GM13976 (cell line): Measurements from ENCODE around the gene THRSP.

Experiments used
- DNase-seq: peaks from one replicate; pipeline ENCODE4 v3.0.0; 2012; ENCODE audit warnings: low spot score
- CTCF ChIP-seq: IDR thresholded peaks from 2 replicates; pipeline ENCODE4 v1.5.1; 2012; ENCODE audit warnings: borderline replicate concordance, mild to moderate bottlenecking; ENCODE audit not compliant: insufficient read depth; ENCODE audit errors: extremely low read depth, missing control alignments, control extremely low read depth
- in situ Hi-C: fragments of 300-500 bp; cut with MboI; formaldehyde crosslinking; loops from one replicate; pipeline ENCODE4 v1.12.0; 2022; ENCODE audit warnings: low sequenced_read_pairs, mixed read lengths, inconsistent platforms; ENCODE audit not compliant: unreplicated experiment

THRSP gene

GRCh38 chr11:78078218-78079167 lies 14.8 kb downstream of the THRSP start:
- no peak for DNase-seq
- no peak for TF ChIP-seq CTCF
- in situ Hi-C loops: no loop called here

DNA sequence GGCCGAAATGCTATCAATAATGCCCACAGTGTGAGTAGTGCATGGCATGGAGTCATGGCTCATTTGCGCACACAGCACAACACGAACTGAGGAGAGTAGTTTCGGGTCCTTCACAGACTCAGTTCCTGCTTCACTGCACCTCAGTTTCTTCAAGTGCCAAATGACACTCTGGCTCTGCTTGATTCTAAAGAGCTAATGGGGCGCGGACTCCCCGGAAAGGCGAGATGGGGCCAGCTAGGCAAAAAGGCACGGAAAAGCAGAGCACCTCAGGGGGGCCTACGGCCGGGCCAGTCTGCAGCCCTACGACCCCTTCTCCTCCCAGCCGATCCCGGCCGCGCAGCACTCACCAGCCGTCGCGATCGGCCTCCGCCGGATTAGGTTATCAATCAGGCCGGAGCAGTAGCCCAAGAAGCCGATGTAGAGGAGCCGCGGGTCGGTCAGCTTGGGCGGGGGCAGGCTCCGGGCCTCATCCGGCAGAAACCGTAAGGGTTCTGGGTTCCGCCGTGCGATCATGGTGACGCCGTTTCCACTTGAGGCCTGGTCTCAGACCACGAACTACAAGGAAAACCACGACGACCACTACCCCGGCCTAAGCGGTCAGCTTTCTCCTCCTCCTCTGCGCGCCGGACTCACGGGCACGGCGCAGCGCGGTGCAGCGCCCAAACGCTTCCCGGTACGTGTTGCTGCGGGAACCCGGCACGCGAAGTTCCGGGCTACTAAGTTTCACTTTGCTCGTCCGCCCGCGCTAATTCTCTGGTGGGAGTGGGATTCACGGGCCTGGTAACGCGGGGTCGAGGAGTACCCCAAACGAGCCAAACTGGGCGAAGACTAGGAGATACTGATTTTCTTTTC lies 15.8 kb downstream of the THRSP start, which contains the start of gene NDUFC2:
Gene NDUFC2 (minus strand): TSS at position 631 of the 852 bp plus-strand sequence. CDS start 118 bp downstream, at position 513.
- in situ Hi-C loops: no loop called here
- TF ChIP-seq CTCF: no peak
- peak; percentile 87 for DNase-seq

- no peak for DNase-seq
- no peak for TF ChIP-seq CTCF
- in situ Hi-C loops: no loop called here
These were observed 16.6 kb downstream of the THRSP start for GRCh38 chr11:78080084-78080817.

DNA sequence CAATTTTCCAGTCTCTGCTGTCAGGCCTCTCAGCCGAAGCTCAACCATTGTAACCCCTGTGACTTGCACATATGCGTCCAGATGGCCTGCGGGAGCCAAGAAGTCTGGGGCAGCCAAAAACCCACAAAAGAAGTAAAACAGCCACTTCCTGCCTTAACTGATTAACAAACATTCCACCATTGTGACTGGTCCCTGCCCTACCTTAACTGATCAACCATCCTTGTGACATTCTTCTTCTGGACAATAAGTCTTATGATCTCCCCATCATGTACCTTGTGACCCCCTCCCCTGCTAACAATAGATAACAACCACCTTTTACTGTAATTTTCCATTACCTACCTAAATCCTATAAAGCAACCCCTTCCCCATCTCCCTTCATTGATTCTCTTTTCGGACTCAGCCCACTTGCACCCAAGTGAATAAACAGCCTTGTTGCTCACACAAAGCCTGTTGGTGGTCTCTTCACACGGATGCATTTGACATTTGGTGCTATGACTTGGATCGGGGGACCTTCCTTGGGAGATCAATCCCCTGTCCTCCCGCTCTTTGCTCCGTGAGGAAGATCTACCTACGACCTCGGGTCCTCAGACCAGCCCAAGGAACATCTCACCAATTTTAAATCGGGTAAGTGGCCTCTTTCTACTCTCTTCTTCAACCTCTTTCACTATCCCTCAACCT lies 17.3 kb downstream of the THRSP start:
- no peak for TF ChIP-seq CTCF
- in situ Hi-C loops: no loop called here
- no peak for DNase-seq

DNA sequence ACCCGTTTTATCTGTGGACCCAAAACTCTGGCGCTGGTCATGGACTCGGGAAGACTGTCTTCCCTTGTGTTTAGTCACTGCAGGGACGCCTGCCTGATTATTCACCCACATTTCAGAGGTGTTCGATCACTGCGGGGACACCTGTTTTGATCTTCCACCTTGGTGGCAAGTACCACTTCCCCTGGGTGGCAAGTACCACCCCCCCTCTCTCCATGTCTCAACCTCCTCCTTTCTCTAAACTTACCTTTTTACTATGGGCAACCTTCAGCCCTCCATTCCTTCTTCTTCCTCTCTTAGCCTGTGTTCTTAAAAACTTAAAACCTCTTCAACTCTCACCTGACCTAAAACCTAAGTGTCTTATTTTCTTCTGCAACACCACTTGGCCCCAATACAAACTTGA lies 17.9 kb downstream of the THRSP start:
- no peak for DNase-seq
- in situ Hi-C loops: no loop called here
- no peak for TF ChIP-seq CTCF
